HG02852 (cell line): ENCODE results near the gene PDLIM4.

Experiments
- ATAC-seq: cut with Tn5 transposase; IDR thresholded peaks from one replicate; pipeline ENCODE4 v1.9.1; 2021; ENCODE audit warnings: mild to moderate bottlenecking, moderate library complexity; ENCODE audit not compliant: unreplicated experiment

The PDLIM4 gene

GRCh38 chr5:132253008-132253441 lies 4.5 kb upstream of the PDLIM4 start:
- ATAC-seq, result no peak

- ATAC-seq, result no peak
These were observed 3.8 kb upstream of the PDLIM4 start for GRCh38 chr5:132253452-132254320.

GRCh38 chr5:132254321-132254977 lies 3.0 kb upstream of the PDLIM4 start:
- no peak for ATAC-seq

GRCh38 chr5:132256086-132256782 lies 1.3 kb upstream of the PDLIM4 start:
- ATAC-seq, result no peak

- ATAC-seq, result no peak
These were observed 739 bp upstream of the PDLIM4 start for GRCh38 chr5:132256783-132257130.

- no peak for ATAC-seq
These were observed 889 bp downstream of the PDLIM4 start for GRCh38 chr5:132258102-132259068.

- no peak for ATAC-seq
These were observed 1.8 kb downstream of the PDLIM4 start for GRCh38 chr5:132259069-132259851.

GRCh38 chr5:132260051-132260450 lies 2.6 kb downstream of the PDLIM4 start:
- no peak for ATAC-seq

- ATAC-seq, result peak; percentile 49
These were observed 3.4 kb downstream of the PDLIM4 start for GRCh38 chr5:132260714-132261551.

- ATAC-seq, result no peak
These were observed 4.7 kb downstream of the PDLIM4 start for GRCh38 chr5:132261881-132262845.

- ATAC-seq, result no peak
These were observed 5.5 kb downstream of the PDLIM4 start for GRCh38 chr5:132262882-132263547.

- ATAC-seq, result no peak
These were observed 6.2 kb downstream of the PDLIM4 start for GRCh38 chr5:132263548-132264261.

- ATAC-seq, result no peak
These were observed 7.2 kb downstream of the PDLIM4 start for GRCh38 chr5:132264546-132265335.

GRCh38 chr5:132265336-132266030 lies 8.0 kb downstream of the PDLIM4 start:
- no peak for ATAC-seq
